ENCODE measurements around the gene SPRYD7.

DNA sequence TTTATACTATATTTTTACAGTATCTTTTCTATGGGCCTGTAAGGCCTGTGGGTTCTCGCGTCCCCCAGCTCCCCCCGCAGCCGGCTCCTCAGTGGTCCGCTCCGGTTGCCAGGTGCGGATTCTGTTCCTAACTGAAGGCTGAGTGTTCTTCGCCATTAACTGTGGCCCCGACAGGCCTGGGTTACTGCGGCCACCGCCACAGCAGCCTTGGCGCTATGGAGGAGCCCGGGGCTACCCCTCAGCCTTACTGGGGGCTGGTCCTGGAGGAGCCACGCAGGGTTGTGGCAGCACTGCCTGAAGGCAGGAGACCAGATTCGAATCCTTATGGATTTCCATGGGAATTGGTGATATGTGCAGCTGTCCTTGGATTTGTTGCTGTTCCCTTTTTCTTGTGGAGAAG, 45.8 kb downstream of the SPRYD7 start:
- TF ChIP-seq POLR2AphosphoS5 (IDR thresholded peaks at IDR 0.05; ENCODE audit: low read depth, low read length) = no peak
- TF ChIP-seq, protein P1, sequence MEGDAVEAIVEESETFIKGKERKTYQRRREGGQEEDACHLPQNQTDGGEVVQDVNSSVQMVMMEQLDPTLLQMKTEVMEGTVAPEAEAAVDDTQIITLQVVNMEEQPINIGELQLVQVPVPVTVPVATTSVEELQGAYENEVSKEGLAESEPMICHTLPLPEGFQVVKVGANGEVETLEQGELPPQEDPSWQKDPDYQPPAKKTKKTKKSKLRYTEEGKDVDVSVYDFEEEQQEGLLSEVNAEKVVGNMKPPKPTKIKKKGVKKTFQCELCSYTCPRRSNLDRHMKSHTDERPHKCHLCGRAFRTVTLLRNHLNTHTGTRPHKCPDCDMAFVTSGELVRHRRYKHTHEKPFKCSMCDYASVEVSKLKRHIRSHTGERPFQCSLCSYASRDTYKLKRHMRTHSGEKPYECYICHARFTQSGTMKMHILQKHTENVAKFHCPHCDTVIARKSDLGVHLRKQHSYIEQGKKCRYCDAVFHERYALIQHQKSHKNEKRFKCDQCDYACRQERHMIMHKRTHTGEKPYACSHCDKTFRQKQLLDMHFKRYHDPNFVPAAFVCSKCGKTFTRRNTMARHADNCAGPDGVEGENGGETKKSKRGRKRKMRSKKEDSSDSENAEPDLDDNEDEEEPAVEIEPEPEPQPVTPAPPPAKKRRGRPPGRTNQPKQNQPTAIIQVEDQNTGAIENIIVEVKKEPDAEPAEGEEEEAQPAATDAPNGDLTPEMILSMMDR (IDR thresholded peaks at IDR 0.05; ENCODE audit: control extremely low read depth in 1 of 3, insufficient read depth in 1 of 3, low read depth in 1 of 3, low read length in 3 of 3) = no peak

All from H1 (cell line).